ENCODE data around the gene GSTO2.

GSTO2 gene

GRCh38 chr10:104347295-104348045 is 78.5 kb downstream of the GSTO2 start:
- Histone ChIP-seq H3K9me3 (ENCODE audit: control insufficient read depth, low read length) (no peaks in the 10 kb centered on the region), H3K4me3 (ENCODE audit: low read length) (no peak overlapping the region), H3K9ac (ENCODE audit: low read length) (no peak overlapping the region), H3K27me3 (ENCODE audit: control insufficient read depth, insufficient read depth, low read length) (no peaks in the 10 kb centered on the region), H3K4me1 (ENCODE audit: control insufficient read depth, insufficient read depth, low read length) (peaks cover 11% of the 10 kb centered on the region), H3K36me3 (ENCODE audit: control insufficient read depth, insufficient read depth, low read length) (no peaks in the 10 kb centered on the region)

- H3K27me3 ChIP-seq (ENCODE audit: control insufficient read depth, insufficient read depth, low read length): no peaks in the 10 kb centered on the region
- peaks cover 14% of the 10 kb centered on the region for H3K4me1 ChIP-seq (ENCODE audit: control insufficient read depth, insufficient read depth, low read length)
- no peaks in the 10 kb centered on the region for H3K36me3 ChIP-seq (ENCODE audit: control insufficient read depth, insufficient read depth, low read length)
- H3K9ac ChIP-seq (ENCODE audit: low read length): no peak overlapping the region
- H3K9me3 ChIP-seq (ENCODE audit: control insufficient read depth, low read length): no peaks in the 10 kb centered on the region
- H3K4me3 ChIP-seq (ENCODE audit: low read length): no peak overlapping the region
Observed at GRCh38 chr10:104348601-104349000, 79.6 kb downstream of the GSTO2 start.

- H3K27me3 ChIP-seq (ENCODE audit: control insufficient read depth, insufficient read depth, low read length): no peaks in the 10 kb centered on the region
- peaks cover 18% of the 10 kb centered on the region for H3K4me1 ChIP-seq (ENCODE audit: control insufficient read depth, insufficient read depth, low read length)
- H3K36me3 ChIP-seq (ENCODE audit: control insufficient read depth, insufficient read depth, low read length): no peaks in the 10 kb centered on the region
- H3K9me3 ChIP-seq (ENCODE audit: control insufficient read depth, low read length): no peaks in the 10 kb centered on the region
- H3K9ac ChIP-seq (ENCODE audit: low read length): no peak overlapping the region
- H3K4me3 ChIP-seq (ENCODE audit: low read length): no peak overlapping the region
Observed at GRCh38 chr10:104349623-104350126, 80.7 kb downstream of the GSTO2 start.

- Histone ChIP-seq H3K4me3 (ENCODE audit: low read length) (no peak overlapping the region), H3K36me3 (ENCODE audit: control insufficient read depth, insufficient read depth, low read length) (no peaks in the 10 kb centered on the region), H3K4me1 (ENCODE audit: control insufficient read depth, insufficient read depth, low read length) (peaks cover 18% of the 10 kb centered on the region), H3K27me3 (ENCODE audit: control insufficient read depth, insufficient read depth, low read length) (no peaks in the 10 kb centered on the region), H3K9ac (ENCODE audit: low read length) (no peak overlapping the region), H3K9me3 (ENCODE audit: control insufficient read depth, low read length) (no peaks in the 10 kb centered on the region)
Observed at GRCh38 chr10:104350127-104350635, 81.2 kb downstream of the GSTO2 start.

- Histone ChIP-seq H3K4me1 (ENCODE audit: control insufficient read depth, insufficient read depth, low read length) (peaks cover 18% of the 10 kb centered on the region), H3K9me3 (ENCODE audit: control insufficient read depth, low read length) (no peaks in the 10 kb centered on the region), H3K27me3 (ENCODE audit: control insufficient read depth, insufficient read depth, low read length) (no peaks in the 10 kb centered on the region), H3K4me3 (ENCODE audit: low read length) (no peak overlapping the region), H3K36me3 (ENCODE audit: control insufficient read depth, insufficient read depth, low read length) (no peaks in the 10 kb centered on the region), H3K9ac (ENCODE audit: low read length) (no peak overlapping the region)
Observed at GRCh38 chr10:104351061-104351702, 82.2 kb downstream of the GSTO2 start.

- Histone ChIP-seq H3K4me3 (ENCODE audit: low read length) (no peak overlapping the region), H3K9ac (ENCODE audit: low read length) (no peak overlapping the region), H3K36me3 (ENCODE audit: control insufficient read depth, insufficient read depth, low read length) (no peaks in the 10 kb centered on the region)
Observed at GRCh38 chr10:104351919-104352318, 82.9 kb downstream of the GSTO2 start.

GRCh38 chr10:104353325-104354048 is 84.5 kb downstream of the GSTO2 start, which contains the start of gene CFAP58:
CFAP58 (plus strand) TSS chr10:104353833; CDS start chr10:104353898, 65 bp downstream.
- Histone ChIP-seq H3K27me3 (ENCODE audit: control insufficient read depth, insufficient read depth, low read length) (no peaks in the 10 kb centered on the region), H3K4me1 (ENCODE audit: control insufficient read depth, insufficient read depth, low read length) (peaks cover 18% of the 10 kb centered on the region), H3K9ac (ENCODE audit: low read length) (peak within 1 kb of the TSS; percentile 9), H3K4me3 (ENCODE audit: low read length) (no peak within 1 kb of the TSS), H3K36me3 (ENCODE audit: control insufficient read depth, insufficient read depth, low read length) (no peaks in the 10 kb centered on the region), H3K9me3 (ENCODE audit: control insufficient read depth, low read length) (no peaks in the 10 kb centered on the region)

More at GRCh38 chr10:104351919-104352318, 82.9 kb downstream of the GSTO2 start:
- Histone ChIP-seq H3K4me1 (ENCODE audit: control insufficient read depth, insufficient read depth, low read length) (peaks cover 18% of the 10 kb centered on the region), H3K27me3 (ENCODE audit: control insufficient read depth, insufficient read depth, low read length) (no peaks in the 10 kb centered on the region), H3K9me3 (ENCODE audit: control insufficient read depth, low read length) (no peaks in the 10 kb centered on the region)

All from mucosa of stomach (tissue), 1 donor.